Endothelial cell of umbilical vein (primary cell): ENCODE data around the gene KCNN1. TPM values are rescaled to one million over a fixed set of nuclear protein-coding genes. Genes with fewer than 3 reads are reported as not detected.

ENCODE experiments used
- BruUV-seq: library from RNA; stranded (reverse); fragments of 400-500 nt; replicated peaks from 2 replicates; lab custom pipeline; 2021; lab: Mats Ljungman, UMichigan
- CTCF ChIA-PET: fragments of 300-600, 350-600 bp; sonication (Branson Sonifier 250); formaldehyde crosslinking; loops from one replicate; lab custom pipeline; 2021; ENCODE audit warnings: antibody characterized with exemption, inconsistent platforms; lab: Charles Lee
- POLR2A ChIA-PET: fragments of 300-600, 350-600 bp; sonication (Branson Sonifier 250); formaldehyde crosslinking; loops from one replicate; lab custom pipeline; 2021; ENCODE audit warnings: antibody characterized with exemption, inconsistent platforms; lab: Charles Lee
- DNase-seq: peaks from one replicate; pipeline ENCODE4 v3.0.0-alpha.2; 2011; ENCODE audit warnings: low read depth, low spot score
- FAIRE-seq: peaks from 2 replicates; lab custom pipeline; 2011; peaks lifted over from hg19 to GRCh38; lab: Jason Lieb, UNC
- H2AFZ ChIP-seq: 2 replicates; pipeline ENCODE4 v1.6.0; 2012; ENCODE audit warnings: low read depth, low read length, control low read depth, inconsistent platforms
- H3K27ac ChIP-seq: 2 replicates; pipeline ENCODE4 v1.5.1; 2011; ENCODE audit warnings: low read depth, mild to moderate bottlenecking, control low read depth, low read length, moderate library complexity; ENCODE audit not compliant: insufficient read depth
- H3K27me3 ChIP-seq, 2 experiments: 2 replicates each; pipeline versions ENCODE4 v1.6.0 to v1.6.1; 2011; ENCODE audit warnings: low read length in 2 of 2, mixed read lengths in 1 of 2; ENCODE audit not compliant: control insufficient read depth in 2 of 2, insufficient read depth in 2 of 2
- H3K36me3 ChIP-seq, 2 experiments: 2 replicates in 1 of 2; 3 replicates in 1 of 2; pipeline ENCODE4 v1.5.1; 2011; ENCODE audit warnings: low read length in 2 of 2, mild to moderate bottlenecking in 1 of 2, moderate library complexity in 1 of 2; ENCODE audit not compliant: control insufficient read depth in 2 of 2, insufficient read depth in 2 of 2; ENCODE audit errors: extremely low read depth in 1 of 2
- H3K4me1 ChIP-seq: 3 replicates; pipeline ENCODE4 v1.5.1; 2011; ENCODE audit warnings: mild to moderate bottlenecking, low read length; ENCODE audit not compliant: control insufficient read depth, insufficient read depth; ENCODE audit errors: extremely low read depth
- H3K4me2 ChIP-seq: 2 replicates; pipeline ENCODE4 v1.6.1; 2011; ENCODE audit warnings: low read length, control low read depth, mixed read lengths; ENCODE audit not compliant: insufficient read depth
- H3K4me3 ChIP-seq, 3 experiments: fragments of 200-600 bp in 1 of 3; sonication (generic), shearing (Covaris generic) in 1 of 3; replicated peaks in 1 of 3; 2 replicates each; pipeline ENCODE4 v1.5.1; 2011 to 2016; ENCODE audit warnings: control low read depth in 3 of 3, low read length in 3 of 3, mild to moderate bottlenecking in 2 of 3, inconsistent platforms in 1 of 3, low read depth in 1 of 3, moderate library complexity in 1 of 3; ENCODE audit not compliant: insufficient read depth in 1 of 3
- H3K79me2 ChIP-seq: 2 replicates; pipeline ENCODE4 v1.6.0; 2012; ENCODE audit warnings: low read length, inconsistent platforms; ENCODE audit not compliant: control insufficient read depth, insufficient read depth
- H3K9ac ChIP-seq: replicated peaks from 2 replicates; pipeline ENCODE3; 2011; ENCODE audit warnings: low read length, control low read depth; ENCODE audit not compliant: insufficient read depth; ENCODE audit errors: extremely low read depth
- H3K9me1 ChIP-seq: replicated peaks from 3 replicates; pipeline ENCODE4 v1.6.0; 2011; ENCODE audit warnings: mild to moderate bottlenecking, low read length; ENCODE audit not compliant: control insufficient read depth, insufficient read depth; ENCODE audit errors: extremely low read depth
- H3K9me3 ChIP-seq: replicated peaks from 2 replicates; pipeline ENCODE4 v1.5.1; 2012; ENCODE audit warnings: low read length, inconsistent platforms; ENCODE audit not compliant: control insufficient read depth, insufficient read depth
- H4K20me1 ChIP-seq: replicated peaks from 2 replicates; pipeline ENCODE3; 2011; ENCODE audit warnings: mild to moderate bottlenecking, low read length; ENCODE audit not compliant: control insufficient read depth, insufficient read depth; ENCODE audit errors: extremely low read depth
- EZH2 ChIP-seq: IDR thresholded peaks from 2 replicates; pipeline ENCODE4 v1.6.1; 2012; ENCODE audit warnings: borderline replicate concordance, low read depth, mild to moderate bottlenecking, moderate library complexity, low read length, inconsistent platforms; ENCODE audit not compliant: severe bottlenecking
- FOS ChIP-seq: IDR thresholded peaks from 2 replicates; pipeline ENCODE4 v1.6.1; 2011; ENCODE audit warnings: mild to moderate bottlenecking, low read length, moderate library complexity, borderline replicate concordance; ENCODE audit not compliant: insufficient read depth
- GATA2 ChIP-seq: IDR thresholded peaks from 2 replicates; pipeline ENCODE4 v1.7.0; 2011; ENCODE audit warnings: low read depth, mild to moderate bottlenecking, moderate library complexity, mixed read lengths, low read length; ENCODE audit not compliant: insufficient read length, insufficient read depth
- JUN ChIP-seq: IDR thresholded peaks from 2 replicates; pipeline ENCODE4 v1.6.1; 2011; ENCODE audit warnings: borderline replicate concordance, low read depth; ENCODE audit not compliant: insufficient read length, insufficient read depth
- POLR2A ChIP-seq: IDR thresholded peaks from 2 replicates; pipeline ENCODE4 v1.6.1; 2012; ENCODE audit warnings: low read depth, mild to moderate bottlenecking, control low read depth, low read length
- POLR2AphosphoS5 ChIP-seq: IDR thresholded peaks from 2 replicates; pipeline ENCODE4 v1.6.1; 2012; ENCODE audit warnings: low read depth, mild to moderate bottlenecking, control low read depth, low read length, moderate library complexity; ENCODE audit not compliant: insufficient read depth
- dilution Hi-C: fragments of 300-500 bp; cut with MboI; formaldehyde crosslinking; loops from one replicate; pipeline ENCODE4 v1.15.0; 2019; ENCODE audit warnings: low sequenced_read_pairs; ENCODE audit not compliant: extremely low pct_ligation_motif_present
- intact Hi-C: fragments of 100-400 bp; cut with micrococcal nuclease; formaldehyde crosslinking; loops from one replicate; pipeline ENCODE4 v1.10.0; 2022
- polyA plus RNA-seq, 4 experiments: library from polyadenylated mRNA; depleted of rRNA in 3 of 4; stranded (reverse) in 3 of 4; unstranded in 1 of 4; fragments of >200 nt; gene quantifications; 2 replicates each; pipeline versions ENCODE4 v1.2.1 to v1.2.3, GENCODE V29; 2011 to 2012; ENCODE audit warnings: missing spikeins in 1 of 4
- total RNA-seq: library from RNA; stranded (reverse); gene quantifications from 2 replicates; pipeline ENCODE4 v1.2.3, GENCODE V29; 2021
- TF ChIP-seq, protein P1 (sequence below): IDR thresholded peaks from 2 replicates; pipeline ENCODE4 v1.6.1; 2011; ENCODE audit not compliant: insufficient read depth, insufficient read length
- TF ChIP-seq, protein P2 (sequence below), 2 donors: IDR thresholded peaks; 1 replicate in 1 of 2; 2 replicates in 1 of 2; pipeline ENCODE4 v1.5.1; 2011; ENCODE audit warnings: low read length in 2 of 2, mild to moderate bottlenecking in 2 of 2, moderate library complexity in 2 of 2, control low read depth in 1 of 2, inconsistent platforms in 1 of 2, low read depth in 1 of 2; ENCODE audit not compliant: insufficient read depth in 1 of 2; ENCODE audit errors: extremely low read depth in 1 of 2

The KCNN1 gene
- total and polyA plus RNA-seq, 2 donors (not counting 3 experiments of a cell fraction or from before 2014, with no cell fraction given), result 0.18 to 0.80 TPM

DNA sequence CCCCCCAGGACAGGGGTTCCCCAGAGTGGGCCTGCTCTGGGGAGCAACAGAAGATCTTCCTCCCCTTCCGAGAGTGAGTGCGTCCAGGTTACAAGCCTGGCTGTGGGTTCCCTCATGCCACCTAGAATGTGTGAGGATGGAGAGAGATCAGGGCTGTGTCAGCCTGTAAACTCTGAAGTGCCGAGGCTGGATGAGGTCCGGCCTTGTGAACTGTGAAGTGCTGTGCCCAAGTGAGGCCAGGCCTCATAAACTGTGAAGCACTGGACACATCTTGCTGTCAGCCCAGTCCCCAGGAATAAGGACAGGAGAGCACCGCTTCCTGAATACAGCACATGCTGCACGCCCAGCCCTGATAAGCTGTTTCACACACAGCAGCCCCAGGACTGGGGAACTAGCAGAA, 7.6 kb downstream of the KCNN1 start:
- H3K4me1 ChIP-seq, result no peaks in the 10 kb centered on the region
- no peak overlapping the region for H3K4me3 ChIP-seq
- no peaks in the 10 kb centered on the region for H4K20me1 ChIP-seq
- no peaks in the 10 kb centered on the region for H3K36me3 ChIP-seq
- intact Hi-C loops, result no loop called here
- DNase-seq, result no peak
- CTCF ChIA-PET, result interaction anchor here (0.6 to 0.7 kb wide), 2 partner anchors 36 to 169 kb away, joined by 3 read pairs; no protein-coding TSS in a partner anchor
- POLR2A ChIA-PET, result no interaction called here
- H2AFZ ChIP-seq, result no peak overlapping the region
- H3K9me3 ChIP-seq, result no peaks in the 10 kb centered on the region
- FAIRE-seq, result no peak
- no peak overlapping the region for H3K4me2 ChIP-seq
- no peaks in the 10 kb centered on the region for H3K27me3 ChIP-seq
- H3K27ac ChIP-seq, result no peak overlapping the region
- no peaks in the 10 kb centered on the region for H3K79me2 ChIP-seq
- no peaks in the 10 kb centered on the region for H3K9me1 ChIP-seq
- BruUV-seq, result no TSS peak
- TF ChIP-seq JUN (no peak), POLR2AphosphoS5 (no peak), EZH2 (no peak), GATA2 (no peak), FOS (no peak), POLR2A (no peak)
- TF ChIP-seq, protein P1, sequence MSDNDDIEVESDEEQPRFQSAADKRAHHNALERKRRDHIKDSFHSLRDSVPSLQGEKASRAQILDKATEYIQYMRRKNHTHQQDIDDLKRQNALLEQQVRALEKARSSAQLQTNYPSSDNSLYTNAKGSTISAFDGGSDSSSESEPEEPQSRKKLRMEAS, result no peak
- TF ChIP-seq, protein P2, sequence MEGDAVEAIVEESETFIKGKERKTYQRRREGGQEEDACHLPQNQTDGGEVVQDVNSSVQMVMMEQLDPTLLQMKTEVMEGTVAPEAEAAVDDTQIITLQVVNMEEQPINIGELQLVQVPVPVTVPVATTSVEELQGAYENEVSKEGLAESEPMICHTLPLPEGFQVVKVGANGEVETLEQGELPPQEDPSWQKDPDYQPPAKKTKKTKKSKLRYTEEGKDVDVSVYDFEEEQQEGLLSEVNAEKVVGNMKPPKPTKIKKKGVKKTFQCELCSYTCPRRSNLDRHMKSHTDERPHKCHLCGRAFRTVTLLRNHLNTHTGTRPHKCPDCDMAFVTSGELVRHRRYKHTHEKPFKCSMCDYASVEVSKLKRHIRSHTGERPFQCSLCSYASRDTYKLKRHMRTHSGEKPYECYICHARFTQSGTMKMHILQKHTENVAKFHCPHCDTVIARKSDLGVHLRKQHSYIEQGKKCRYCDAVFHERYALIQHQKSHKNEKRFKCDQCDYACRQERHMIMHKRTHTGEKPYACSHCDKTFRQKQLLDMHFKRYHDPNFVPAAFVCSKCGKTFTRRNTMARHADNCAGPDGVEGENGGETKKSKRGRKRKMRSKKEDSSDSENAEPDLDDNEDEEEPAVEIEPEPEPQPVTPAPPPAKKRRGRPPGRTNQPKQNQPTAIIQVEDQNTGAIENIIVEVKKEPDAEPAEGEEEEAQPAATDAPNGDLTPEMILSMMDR (IDR thresholded peaks at IDR 0.05; ENCODE audit: extremely low read depth in 1 of 2, insufficient read depth in 1 of 2, low read depth in 1 of 2, low read length in 2 of 2), result no peak
- dilution Hi-C loops, result no loop called here
- no peak overlapping the region for H3K9ac ChIP-seq
